Stimulated activated CD8-positive, alpha-beta memory T cell treated with anti-CD3 and anti-CD28 coated beads, Interleukin-15, amount 100 ng/mL, for 48 hours (primary cell): Measurements from ENCODE around the gene PLET1.
A peak's percentile ranks its signal among the peaks of the same experiment; 100 is the strongest.

ENCODE experiments used
- DNase-seq, 2 donors: peaks; one replicate each; pipeline ENCODE4 v3.0.0-alpha.2; 2020; ENCODE audit warnings: low read depth in 2 of 2

PLET1 gene, protein sequence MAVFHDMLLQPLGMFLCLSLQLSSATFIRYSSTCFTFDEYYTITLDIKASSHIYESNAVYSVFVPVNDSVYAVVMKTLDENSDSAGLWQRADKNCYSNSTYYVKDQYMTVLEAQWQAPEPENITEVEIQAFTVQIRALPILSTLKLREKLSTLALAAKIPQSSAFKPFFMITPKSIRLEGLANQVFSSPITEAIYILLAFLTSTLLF

DNA sequence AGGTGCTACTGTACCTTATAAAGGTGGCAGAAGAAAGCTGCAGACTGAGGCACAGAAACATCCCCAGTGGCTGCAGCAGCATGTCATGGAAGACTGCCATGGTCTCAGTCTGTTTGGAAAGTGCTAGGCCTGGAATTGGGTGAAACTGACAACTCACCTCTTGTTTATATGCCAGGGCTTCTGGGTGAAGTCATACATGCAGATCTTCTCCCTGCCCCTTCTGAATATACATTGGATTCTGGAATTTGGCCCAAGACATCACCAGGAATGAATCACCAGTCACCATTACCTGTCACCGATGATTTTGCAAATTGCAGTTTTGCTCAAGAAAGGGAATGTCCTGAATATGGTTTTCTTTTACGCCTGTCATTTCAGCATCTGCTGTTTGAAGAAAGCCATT lies at the start of gene PLET1:
Gene PLET1, minus strand, starts transcription at position 371 of the 400 bp plus-strand sequence. Its CDS starts 271 bp downstream, at position 100.
- no peak for DNase-seq

DNA sequence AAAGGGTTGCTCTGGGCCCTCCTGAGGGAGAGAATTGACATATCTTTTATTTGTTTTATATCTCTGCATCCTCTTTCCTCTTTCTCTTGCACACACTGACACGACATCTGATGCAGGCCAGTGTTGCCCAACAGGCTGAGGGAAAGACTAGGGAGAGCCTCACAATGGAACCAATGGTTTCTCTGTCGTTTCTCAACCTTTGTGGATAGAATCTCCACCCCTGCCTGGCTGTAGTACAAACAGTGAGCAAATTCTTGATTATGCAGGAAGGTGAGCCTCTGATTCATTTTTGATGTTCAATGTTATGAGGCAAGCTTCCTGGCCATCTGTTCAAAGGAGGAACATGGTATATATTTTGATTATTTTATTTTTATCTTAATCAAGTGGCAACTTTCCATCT lies 49.8 kb upstream of the PLET1 start:
- no peak for DNase-seq

DNA sequence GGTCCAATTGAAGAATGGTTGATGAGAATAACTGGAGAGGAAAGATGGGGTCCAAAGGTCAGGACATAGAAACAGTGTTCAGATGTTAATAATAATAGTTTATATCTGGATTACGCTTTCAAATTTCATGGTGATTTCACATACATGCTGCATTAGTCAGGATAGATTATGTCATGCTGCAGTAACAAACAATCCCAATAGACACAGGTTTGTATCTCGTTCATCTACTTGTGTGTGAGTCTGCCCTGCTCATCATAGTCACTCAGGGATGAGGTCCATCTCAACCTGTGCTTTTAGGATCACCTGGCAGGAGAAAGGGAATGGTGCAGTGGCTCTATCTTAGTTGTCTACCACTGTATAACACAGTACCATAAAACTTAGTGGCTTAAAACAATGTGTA lies 48.0 kb upstream of the PLET1 start:
- DNase-seq = no peak

DNA sequence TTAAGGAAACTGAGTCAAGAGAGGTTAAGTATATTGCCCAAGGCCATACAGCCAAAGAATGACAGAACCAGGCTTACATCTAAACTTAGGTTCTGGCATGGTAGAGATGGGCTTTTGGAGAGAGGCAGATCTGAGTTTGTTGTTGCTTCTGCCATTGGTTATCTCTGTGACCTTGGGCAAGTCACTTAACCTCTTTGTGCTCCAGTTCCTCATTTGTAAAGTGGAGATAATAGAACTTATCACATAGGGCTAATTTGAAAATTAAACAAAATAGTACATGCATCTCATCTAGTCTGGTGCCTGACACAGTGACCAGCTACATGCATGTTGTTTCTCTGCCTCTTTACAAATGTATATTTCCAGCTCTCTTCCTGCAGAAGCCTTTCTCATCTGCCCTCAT lies 47.0 kb upstream of the PLET1 start:
- no peak for DNase-seq

DNA sequence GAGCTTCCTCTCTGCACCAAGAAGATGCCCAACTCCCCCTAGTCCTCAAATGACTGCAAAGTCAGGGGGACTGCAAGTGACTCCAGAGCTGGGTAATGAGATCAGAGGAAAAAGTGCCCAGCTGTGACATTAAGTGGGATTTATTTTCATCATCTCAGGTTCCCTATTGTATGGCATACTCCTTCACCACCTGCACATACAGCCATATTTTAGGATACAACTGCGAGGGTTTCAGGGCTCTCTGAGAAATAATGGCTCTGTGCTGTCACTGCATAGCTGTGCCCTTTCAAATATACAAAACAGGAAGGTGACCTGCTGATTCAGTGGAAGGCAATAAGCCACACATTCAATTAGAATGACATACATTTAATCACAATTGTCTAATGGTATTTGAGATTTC lies 45.6 kb upstream of the PLET1 start:
- DNase-seq = no peak

DNA sequence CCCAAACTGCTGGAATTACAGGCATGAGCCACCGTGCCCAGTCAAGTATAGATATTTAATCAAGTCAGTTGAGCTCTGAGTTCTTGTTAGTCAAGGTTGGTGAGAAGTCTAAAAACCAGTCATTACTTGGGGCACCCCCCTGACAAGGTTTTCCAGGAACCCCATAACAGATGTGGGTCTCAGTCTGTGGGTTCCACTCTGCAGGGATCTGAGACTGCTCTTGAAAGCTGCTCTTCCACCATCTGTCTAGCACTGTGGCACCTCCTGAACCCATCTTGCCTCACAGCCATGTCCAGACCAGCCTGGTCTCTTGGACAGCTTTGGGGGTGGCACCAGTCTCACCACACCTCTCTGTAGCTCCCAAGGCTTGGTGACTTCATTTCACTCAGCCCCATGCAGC lies 44.3 kb upstream of the PLET1 start:
- DNase-seq = no peak

DNA sequence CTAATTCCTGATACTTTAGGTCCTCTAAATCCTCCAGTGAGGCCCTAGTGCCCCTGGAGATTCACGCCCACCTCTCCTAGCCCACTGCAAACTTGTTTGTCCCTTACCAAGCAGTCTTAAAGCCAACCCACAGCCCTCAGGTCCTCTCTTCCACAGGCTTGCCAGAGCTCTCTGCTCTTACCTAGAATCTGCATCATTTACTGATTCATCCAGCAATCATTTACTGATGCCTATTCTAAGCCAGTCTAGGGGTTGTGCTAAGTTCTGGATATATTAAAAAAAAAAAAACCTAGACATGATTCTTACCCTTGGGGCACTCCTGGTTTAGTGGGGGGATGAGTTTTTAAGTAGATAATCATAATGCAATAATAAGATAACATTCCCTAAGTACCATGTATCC lies 43.0 kb upstream of the PLET1 start:
- DNase-seq = no peak

DNA sequence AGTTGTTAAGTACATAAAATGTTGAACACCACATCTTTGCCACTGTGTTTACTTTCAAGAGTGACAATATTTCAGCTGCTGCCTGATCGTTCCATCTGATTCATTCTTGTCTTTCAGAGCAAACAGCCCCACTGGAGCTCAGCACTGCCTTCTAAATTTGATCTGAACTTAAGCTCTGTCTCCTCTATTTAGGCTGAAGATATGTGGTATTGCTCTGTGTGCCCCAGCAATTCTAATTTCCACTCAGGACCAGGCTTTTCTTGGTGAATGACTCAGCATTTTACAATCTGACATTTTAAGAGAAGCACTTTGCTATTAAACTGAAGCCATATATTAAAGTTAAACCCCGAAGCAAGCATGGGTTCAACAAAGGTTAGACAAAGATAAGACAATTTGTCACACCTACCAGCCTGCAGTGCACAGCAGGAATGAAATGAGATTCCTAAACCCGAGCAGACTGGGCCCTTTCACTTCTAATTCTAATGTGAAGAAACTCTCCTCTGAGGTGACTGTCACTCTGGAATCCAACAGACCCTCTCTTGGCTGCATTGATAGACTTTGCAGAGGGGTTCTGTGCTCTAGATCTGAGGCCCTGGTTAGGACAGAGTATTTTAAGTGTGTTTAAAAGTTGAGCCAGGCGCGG lies 41.7 kb upstream of the PLET1 start:
- DNase-seq = no peak

DNA sequence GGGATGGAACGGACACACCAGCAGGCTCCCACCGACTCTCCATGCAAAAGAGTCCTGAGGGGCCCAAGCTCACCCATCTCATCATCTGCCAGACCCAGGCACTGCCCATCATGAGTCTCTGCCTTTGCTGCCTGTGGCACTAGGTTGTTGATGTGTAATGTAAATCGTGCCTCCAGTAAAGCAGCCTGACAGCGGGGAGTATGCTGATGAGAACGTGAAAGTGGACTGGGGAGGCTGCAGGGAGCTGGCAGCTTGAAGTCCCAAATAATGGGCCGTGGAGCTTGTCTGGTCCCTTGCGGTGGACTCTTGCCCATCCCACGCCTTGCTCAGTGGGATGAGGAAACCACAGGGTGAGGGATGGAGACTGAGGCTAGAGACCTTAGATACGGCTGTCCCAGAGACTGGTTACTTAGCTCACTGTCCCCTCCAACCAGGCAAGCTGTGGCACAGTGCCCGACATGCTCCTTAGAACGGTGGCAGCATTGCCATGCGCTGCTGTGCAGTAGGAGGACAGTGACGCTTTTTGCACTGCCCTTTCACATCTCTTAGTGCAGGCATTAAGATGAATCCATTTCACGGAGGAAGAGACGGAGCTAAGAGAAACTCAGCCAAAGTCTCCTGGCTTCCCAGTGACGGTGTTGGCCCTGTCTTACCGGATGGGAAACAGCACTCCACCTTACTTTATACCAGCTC lies 39.6 kb upstream of the PLET1 start:
- no peak for DNase-seq

DNA sequence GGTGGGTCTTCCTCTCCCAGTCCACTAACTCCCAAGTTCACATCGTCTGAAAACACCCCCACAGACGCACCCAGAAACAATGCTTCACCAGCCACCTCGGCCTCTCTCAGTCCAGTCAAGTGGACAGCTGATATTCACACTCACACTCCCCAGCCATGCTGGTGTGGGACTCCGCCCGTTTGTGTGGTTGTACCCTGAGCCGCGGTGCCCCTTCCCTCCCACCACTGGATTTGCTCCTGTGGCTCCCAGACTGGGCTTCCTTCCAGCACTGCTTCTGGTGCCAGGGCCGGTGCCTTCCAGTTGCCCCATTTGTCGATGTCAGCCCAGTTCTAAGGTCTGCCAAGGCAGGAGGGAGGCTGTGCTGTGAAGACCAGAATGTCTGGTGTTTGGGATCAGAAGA lies 37.9 kb upstream of the PLET1 start:
- DNase-seq = no peak

DNA sequence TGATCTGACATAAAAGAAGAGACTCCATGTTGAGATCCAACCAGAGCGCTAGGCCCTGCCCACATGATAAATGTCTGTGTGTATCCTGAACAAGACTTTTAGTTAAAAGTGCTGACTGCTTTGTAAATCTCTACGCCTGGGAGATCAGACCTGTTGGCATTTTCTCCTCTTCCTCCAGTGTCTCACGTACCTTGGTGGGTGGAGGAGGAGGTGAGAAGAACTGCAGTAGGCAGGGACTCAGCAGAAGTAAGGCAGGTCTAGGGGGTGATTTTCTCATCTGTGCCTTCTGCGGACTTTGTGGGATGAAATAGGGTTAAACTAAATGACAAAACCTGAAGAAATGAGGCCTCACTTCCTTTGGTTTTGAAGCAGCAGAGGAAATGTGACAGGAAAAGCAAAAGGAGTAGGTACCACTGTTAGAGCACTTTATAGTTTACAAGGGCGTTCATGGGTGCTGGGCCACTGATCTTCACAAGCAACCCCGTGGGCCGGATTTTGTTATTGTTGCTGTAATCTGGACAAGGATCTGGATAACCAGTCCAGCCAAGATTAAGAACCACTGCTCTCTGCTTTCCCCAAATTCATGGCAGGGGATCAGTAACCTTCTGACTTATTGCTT lies 36.7 kb upstream of the PLET1 start:
- DNase-seq = peak in 1 of 2 donors; percentile 11

DNA sequence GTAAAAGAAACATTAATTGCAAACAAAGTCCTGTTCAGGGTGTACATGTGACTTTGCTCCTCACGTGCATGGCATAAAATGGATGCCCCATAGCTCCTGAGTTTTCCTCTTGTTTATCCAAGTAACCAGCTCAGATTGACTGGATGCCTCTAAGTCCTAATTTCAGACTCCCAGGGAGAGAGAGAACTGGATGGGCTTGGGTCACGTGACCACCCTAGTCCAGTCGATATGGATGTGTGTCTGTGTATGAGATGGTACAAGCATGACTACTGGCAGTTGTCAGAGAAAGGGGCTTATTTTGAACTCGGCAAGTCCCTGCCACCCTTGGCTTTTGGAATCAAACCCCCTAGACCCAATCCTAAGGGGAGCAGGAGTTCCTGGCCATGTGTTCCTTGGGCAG lies 35.4 kb upstream of the PLET1 start:
- no peak for DNase-seq

DNA sequence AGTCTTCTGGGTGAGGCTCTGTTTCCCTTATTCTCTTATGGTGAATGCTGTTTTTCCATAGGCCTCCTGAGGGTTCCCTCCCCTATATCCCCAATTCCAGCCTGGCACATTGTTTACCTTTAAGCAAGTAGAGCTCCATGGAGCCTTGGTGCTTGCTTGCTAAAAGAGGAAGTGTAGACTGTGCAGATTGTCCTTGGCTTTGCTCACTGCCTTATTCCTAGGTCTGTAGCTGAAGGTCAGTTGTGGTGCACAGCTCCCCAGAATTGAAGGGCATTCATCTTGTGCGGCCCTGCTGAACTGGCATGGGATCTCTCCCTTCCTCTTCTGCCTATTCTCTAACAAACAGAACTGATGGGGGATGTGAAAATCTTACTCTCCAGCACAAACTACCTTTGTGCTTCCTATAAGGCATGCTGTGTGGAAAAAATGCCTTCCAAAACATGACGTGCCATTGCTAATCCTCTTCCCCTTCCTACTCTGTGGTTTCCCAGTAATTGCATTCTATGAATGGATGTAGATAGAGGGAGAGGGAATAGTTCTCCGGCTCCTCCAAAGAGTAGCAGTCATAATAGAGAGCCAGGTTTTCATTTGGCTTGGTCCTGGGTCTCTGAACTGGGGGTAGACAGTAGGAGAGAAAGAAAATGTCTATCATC lies 34.2 kb upstream of the PLET1 start:
- no peak for DNase-seq

DNA sequence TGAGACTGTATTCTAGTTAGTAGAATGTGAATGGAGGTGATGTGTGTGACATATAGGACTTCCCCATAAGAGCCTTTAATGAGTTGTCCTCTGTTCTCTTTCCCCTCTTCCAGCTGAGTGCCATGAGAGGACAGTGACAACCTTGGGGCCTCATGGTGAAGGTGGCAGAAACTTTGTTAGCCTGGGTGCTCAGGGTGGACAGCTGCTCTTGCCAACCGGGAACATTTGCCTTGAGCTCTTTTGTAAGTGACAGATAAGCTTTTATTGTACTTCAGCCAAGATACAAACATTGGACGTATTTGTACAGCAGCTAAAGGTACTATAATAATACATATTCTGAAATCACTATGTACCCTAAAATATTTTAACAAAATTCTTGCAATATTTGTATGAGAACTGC lies 33.0 kb upstream of the PLET1 start:
- no peak for DNase-seq

DNA sequence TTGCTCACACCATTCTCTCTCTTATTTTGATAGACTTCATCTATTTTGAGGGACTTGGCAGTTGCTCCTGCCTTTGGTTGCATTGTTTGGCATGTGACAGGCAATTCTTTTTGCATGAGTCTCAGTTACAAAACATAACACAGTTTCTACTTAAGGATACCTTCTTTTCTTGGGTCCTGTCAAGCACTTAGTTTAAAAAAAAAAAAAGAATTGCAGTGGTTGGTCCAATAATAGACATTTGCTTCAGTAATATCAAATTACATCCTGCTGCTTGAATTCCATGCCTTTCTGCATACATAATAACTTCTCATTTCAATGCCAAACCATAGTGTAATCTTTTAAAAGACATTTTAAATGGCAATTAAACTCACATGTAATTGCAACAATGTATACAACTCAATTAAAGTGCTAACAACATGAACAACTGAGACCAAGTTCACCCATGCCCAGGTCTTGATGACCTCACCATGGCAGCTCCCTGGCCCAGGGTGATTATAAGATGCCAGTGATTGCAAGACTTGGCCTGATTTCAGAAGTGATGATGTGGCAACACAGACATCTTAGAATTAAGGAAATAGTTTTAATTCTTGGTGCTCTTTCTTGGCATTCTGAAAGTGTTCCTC lies 32.2 kb upstream of the PLET1 start:
- no peak for DNase-seq

DNA sequence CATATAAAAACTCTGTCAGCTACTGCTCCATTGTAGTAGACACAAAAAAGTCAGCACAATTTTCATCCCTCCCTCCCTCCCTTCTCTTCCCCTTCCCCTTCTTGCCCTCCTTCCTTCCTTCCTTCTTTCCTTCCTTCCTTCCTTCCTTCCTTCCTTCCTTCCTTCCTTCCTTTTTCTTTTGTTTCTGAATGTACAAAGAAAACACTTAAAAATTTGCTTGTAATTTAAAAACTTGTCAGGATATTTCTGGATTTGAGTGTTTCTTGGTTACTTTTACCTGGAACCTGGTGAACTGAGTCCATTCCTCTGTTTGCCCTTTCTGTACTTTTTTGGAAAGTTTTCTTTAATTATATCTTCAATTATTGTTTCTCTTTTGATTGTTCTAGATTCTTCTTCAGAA lies 31.5 kb upstream of the PLET1 start:
- no peak for DNase-seq

DNA sequence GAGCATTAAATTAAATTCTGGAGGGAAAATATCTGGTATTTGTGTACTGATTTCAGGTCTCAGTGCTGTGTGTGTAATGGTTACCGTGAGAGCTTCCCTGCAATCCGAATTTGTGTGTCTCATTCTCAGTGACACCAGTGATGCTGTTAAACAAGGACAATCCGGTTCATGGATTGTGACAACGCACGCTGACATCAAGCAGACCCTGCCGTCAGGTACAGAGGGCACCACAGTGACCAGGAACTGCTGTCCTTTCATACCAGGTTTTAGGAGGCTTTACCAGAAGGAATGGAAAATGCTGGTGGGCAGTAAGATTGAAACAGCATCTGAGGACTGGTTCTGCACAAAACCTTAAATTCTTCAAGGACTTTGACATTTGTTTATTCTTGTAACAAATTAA lies 30.5 kb upstream of the PLET1 start:
- no peak for DNase-seq

DNA sequence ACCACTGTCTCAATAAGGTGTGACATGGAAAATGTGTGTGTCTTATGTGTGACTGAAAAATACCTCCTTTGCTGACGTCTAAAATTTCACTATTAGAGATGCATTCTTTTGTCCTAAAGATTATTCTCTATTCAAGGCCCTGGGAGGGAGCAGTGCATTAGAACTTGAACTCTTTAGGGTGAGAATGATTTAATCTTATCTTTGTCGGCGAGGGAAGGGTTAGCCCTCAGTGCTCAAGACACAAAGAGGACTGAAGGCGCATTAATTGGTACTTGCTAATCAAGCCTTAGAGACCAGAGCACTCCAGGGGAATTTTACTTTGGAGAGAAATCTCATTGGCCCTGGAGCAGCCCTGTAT lies 29.8 kb upstream of the PLET1 start:
- DNase-seq = no peak

DNA sequence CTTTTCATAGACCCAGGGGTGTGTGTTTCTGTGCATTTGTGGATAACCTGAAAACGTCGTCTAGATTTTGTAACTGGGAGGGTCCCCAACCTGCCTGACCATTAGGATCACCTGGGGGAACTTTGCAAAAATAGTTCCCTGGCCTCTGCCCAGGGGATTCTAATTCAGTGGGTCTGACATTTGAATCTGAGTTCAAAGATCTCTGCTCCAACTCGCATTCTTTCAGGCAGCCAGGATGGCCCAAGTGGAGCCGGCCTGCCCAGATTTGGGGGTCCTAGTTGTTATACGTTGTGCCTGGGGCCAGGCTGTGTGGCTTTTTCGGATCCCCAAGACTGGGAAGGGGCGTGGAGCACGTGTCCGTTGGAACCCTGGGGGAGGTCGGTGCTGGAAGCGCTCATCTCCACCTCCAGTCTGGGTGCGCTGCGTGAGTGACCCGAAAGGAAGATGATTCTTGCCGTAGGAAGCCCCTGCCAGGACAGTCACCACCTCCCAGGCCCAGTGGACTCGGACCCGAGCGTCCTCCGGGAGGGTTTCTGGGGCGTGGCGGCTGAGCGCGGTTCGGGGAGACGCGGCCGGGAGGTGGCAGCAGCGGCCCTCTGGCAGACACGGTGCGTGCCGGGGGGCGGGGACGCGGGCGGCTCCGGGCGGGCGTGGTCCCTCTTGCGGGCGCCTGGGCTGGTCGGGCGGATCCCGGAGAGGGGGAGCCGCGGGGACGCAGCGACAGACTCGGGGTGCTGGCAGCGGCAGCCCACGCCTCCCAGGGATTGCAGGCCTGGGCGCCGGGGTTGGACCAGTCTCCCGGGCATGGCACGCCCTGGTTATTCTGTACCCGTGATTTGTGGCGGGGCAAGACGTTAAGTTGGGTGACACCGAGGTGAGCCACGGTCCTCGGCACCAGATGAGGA lies 29.2 kb upstream of the PLET1 start:
- DNase-seq = peak; percentile 75 to 80

DNA sequence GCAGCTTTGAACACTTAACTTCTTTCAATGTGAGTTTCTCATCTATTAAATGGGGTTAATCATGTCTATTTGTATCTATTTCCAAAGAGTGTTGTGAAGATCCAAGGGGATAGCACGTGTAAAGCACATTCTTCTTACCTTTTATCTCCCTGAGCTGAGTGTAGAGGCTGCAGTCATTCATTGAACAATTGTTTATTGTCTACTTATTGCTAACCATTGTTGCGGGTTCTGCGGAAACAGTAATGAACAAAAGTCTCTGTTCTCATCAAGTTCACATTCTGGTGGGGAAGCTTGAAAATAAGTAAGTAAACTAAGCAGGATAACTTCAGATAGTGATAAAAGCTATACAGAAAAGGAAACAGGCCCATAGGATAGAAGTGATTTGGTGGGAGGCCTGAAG lies 27.4 kb upstream of the PLET1 start:
- no peak for DNase-seq

DNA sequence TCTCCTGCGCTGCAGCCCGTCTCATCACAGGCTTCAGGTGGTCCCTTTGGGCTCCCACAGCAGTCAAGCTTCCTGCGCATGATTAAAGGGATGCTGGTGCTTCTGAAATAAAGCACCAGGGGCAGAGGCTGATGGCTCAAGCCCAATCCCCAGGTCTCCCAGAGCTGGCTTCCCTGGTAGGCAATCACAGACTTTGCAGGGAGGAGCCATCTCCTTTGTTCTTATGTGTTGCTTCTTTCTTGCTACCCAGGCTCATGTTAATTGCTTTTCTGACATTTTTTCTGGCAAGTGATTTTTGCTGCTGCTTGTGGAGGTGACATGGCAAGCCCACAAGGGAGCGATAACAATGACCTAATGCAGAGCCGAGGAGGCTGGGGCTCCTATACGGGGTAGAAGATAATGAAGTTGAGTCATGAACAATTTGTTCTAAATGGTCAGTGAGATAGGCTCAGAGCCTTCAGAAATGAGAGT lies 25.2 kb upstream of the PLET1 start:
- DNase-seq = no peak
